Progenitor cell of endocrine pancreas (in vitro differentiated cells): ENCODE data around the gene IL34. TPM values are rescaled to one million over a fixed set of nuclear protein-coding genes. Genes with fewer than 3 reads are reported as not detected.
"Not testable (repeated sequence)": the region's sequence is repeated elsewhere in the genome, so short reads cannot be mapped to it uniquely, and the experiment has no call there.

ENCODE experiments used
- DNase-seq: peaks from one replicate; pipeline ENCODE4 v3.0.0; 2021; ENCODE audit warnings: low spot score; ENCODE audit not compliant: unreplicated experiment
- H3K27ac Mint-ChIP-seq: 2 replicates; pipeline ENCODE4 v1.8.0; 2021; ENCODE audit warnings: mild to moderate bottlenecking, moderate library complexity, mixed read lengths
- H3K27me3 Mint-ChIP-seq: 2 replicates; pipeline ENCODE4 v1.8.0; 2021; ENCODE audit warnings: mixed read lengths
- H3K36me3 Mint-ChIP-seq: 2 replicates; pipeline ENCODE4 v1.8.0; 2022; ENCODE audit warnings: mixed read lengths; ENCODE audit not compliant: insufficient read depth
- H3K4me1 Mint-ChIP-seq: 2 replicates; pipeline ENCODE4 v1.8.0; 2021; ENCODE audit warnings: low read depth, mixed read lengths
- H3K4me3 Mint-ChIP-seq: 2 replicates; pipeline ENCODE4 v1.8.0; 2021; ENCODE audit warnings: low read depth, mild to moderate bottlenecking, moderate library complexity, mixed read lengths
- H3K9me3 Mint-ChIP-seq: 2 replicates; pipeline ENCODE4 v1.8.0; 2021; ENCODE audit warnings: low read depth, mixed read lengths
- total RNA-seq: library from RNA; stranded (reverse); gene quantifications from 2 replicates; pipeline ENCODE4 v1.2.1, GENCODE V29; 2021
- TF ChIP-seq, protein P1 (sequence below): fragments of 200-600 bp; sonication (generic); IDR thresholded peaks from one replicate; pipeline ENCODE4 v1.5.0; 2021; ENCODE audit warnings: antibody characterized with exemption, mild to moderate bottlenecking; ENCODE audit not compliant: unreplicated experiment

The IL34 gene
- total RNA-seq, 1 donor from 2014 or later, result not detected

DNA sequence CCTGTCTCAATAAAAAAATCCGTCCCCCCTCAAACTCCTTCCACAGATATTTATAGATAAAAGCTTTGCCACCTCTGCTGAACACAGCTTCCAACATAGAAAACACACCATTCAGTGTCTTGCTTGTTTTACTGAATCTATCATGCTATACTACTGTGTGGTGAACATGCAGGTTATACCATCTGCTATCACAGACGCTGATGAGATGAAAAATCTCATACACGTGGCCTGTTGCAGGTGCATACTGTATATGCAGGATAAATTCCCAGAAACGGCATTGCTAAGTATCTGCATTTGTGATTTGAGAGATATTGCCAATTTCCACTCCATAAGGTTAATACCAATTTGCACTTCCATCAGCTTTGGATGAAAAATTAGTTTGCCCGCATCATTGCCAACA lies 30.4 kb upstream of the IL34 start:
- Mint-ChIP-seq H3K27ac (no peak overlapping the region), H3K4me1 (peaks cover 25% of the 10 kb centered on the region), H3K4me3 (no peak overlapping the region), H3K27me3 (peaks cover 32% of the 10 kb centered on the region), H3K36me3 (no peaks in the 10 kb centered on the region), H3K9me3 (no peaks in the 10 kb centered on the region)
- DNase-seq, result no peak
- TF ChIP-seq, protein P1, sequence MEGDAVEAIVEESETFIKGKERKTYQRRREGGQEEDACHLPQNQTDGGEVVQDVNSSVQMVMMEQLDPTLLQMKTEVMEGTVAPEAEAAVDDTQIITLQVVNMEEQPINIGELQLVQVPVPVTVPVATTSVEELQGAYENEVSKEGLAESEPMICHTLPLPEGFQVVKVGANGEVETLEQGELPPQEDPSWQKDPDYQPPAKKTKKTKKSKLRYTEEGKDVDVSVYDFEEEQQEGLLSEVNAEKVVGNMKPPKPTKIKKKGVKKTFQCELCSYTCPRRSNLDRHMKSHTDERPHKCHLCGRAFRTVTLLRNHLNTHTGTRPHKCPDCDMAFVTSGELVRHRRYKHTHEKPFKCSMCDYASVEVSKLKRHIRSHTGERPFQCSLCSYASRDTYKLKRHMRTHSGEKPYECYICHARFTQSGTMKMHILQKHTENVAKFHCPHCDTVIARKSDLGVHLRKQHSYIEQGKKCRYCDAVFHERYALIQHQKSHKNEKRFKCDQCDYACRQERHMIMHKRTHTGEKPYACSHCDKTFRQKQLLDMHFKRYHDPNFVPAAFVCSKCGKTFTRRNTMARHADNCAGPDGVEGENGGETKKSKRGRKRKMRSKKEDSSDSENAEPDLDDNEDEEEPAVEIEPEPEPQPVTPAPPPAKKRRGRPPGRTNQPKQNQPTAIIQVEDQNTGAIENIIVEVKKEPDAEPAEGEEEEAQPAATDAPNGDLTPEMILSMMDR, result no peak

DNA sequence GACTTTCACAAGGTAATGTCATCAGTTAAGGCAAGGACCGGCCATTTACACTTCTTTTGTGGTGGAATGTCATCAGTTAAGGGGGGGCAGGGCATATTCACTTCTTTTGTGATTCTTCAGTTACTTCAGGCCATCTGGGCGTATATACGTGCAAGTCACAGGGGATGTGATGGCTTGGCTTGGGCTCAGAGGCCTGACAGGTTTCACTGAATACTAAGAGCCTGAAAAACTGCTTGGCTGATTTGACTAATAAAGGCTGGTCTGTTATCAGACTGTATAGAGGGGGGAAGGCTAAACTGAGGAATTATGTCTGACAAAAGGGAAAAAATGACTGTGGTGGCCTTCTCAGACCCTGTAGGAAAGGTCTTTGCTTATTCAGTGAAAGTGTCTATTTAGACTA lies 24.5 kb upstream of the IL34 start:
- not testable (repeated sequence) for DNase-seq, H3K9me3 Mint-ChIP-seq, H3K27ac Mint-ChIP-seq, H3K4me3 Mint-ChIP-seq, H3K36me3 Mint-ChIP-seq
- H3K4me1 Mint-ChIP-seq, result peaks cover 12% of the 10 kb centered on the region
- peaks cover 79% of the 10 kb centered on the region for H3K27me3 Mint-ChIP-seq

DNA sequence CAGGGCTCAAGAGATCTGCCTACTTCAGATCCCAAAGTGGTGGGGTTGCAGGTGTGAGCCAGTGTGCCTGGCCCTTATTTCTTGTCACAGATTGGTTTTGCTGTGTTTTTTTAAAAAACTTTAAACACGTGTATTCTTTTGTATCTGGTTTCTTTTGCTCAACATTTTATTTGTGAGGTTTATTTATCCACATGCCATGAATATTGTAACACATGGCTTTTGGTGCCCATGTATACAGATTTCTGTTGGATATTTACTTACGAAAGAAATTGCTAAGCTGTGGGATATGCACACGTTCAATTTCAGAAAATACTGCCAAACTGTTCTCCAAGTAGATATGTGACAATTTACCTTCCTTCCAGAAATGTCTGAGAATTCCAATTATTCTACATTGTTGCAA lies 18.7 kb upstream of the IL34 start:
- Mint-ChIP-seq H3K27ac (no peak overlapping the region), H3K9me3 (peaks cover 9% of the 10 kb centered on the region), H3K27me3 (peaks cover 36% of the 10 kb centered on the region), H3K36me3 (no peaks in the 10 kb centered on the region), H3K4me1 (no peaks in the 10 kb centered on the region), H3K4me3 (no peak overlapping the region)
- no peak for DNase-seq
- TF ChIP-seq, protein P1, result no peak

DNA sequence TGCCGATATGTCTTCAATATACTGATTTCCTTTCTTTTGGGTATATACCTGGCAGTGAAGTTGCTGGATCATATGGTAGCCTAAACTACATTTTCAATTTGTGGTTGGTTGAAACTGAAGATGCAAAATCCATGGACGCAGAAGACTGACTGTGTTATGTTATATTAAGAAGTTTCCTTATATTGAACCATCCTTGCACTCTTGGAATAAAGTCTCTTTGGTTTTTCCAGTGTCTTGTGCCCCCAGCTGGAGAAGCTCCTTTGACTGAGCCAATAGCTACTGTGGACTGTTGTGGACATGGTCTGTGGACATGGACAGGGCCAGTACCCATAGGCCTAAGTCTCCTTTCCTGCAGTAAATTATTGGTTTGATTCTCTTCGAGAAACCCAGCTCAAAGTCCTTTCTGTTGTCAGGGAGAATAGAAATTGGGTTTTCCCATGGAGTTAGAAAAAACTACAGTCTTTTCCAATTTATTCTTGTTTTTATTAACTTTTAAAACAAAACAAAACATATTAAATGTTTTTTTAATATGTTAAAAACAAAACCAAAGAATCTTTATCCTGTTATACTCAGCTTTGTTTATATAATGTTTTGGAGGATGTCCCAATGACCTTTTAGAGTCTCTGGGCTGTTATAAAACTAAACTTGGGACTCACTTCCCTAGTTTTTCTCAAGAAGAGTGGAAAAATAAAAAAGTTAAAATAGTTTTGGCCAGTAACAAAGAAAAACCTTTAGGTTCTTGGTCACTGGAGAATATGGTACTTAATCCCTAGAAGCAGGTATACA lies 15.2 kb upstream of the IL34 start:
- Mint-ChIP-seq H3K27ac (no peak overlapping the region), H3K9me3 (peaks cover 9% of the 10 kb centered on the region), H3K36me3 (no peaks in the 10 kb centered on the region), H3K4me3 (no peak overlapping the region), H3K27me3 (peaks cover 3% of the 10 kb centered on the region), H3K4me1 (no peaks in the 10 kb centered on the region)
- TF ChIP-seq, protein P1, result no peak
- no peak for DNase-seq

DNA sequence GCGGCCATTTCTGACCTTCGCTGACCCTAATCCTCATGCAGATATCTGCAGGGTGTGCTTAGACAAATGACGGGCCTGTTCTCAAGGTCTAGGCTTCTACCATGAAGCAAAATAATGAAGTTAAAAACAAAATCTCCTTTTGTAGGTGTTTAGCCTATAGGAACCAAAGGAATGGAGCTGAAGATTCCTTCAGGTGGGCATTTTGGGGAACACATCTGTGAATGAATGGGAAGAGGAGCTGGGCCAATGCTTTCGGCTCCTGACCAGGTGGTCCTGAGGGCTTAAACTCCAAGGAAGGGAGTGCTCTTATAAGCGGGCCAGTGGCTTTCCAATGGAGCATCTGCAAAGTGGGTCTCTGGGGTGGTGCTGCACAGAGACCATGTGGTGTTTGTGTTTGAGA lies 14.1 kb upstream of the IL34 start:
- H3K27ac Mint-ChIP-seq, result no peak overlapping the region
- no peak for DNase-seq
- H3K4me1 Mint-ChIP-seq, result no peaks in the 10 kb centered on the region
- H3K36me3 Mint-ChIP-seq, result no peaks in the 10 kb centered on the region
- H3K9me3 Mint-ChIP-seq, result peaks cover 9% of the 10 kb centered on the region
- TF ChIP-seq, protein P1, result no peak
- no peak overlapping the region for H3K4me3 Mint-ChIP-seq
- H3K27me3 Mint-ChIP-seq, result peaks cover 3% of the 10 kb centered on the region

DNA sequence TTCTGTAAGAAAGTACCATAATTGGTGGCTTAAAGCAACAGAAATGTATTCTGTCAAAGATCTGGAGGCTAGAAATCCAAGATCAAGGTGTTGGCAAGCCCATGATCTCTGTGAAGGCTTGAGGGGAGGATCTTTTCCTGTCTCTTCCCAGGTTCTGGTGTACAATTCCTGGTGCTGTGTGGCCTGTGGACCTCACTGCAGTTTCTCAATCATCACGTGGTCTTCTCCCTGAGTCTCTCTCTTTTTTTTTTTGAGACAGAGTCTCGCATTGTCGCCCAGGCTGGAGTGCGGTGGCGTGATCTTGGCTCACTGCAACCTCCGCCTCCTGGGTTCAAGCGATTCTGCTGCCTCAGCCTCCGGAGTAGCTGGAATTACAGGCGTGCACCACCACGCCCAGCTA lies 12.7 kb upstream of the IL34 start:
- not testable (repeated sequence) for H3K27ac Mint-ChIP-seq, H3K4me1 Mint-ChIP-seq, H3K9me3 Mint-ChIP-seq, H3K27me3 Mint-ChIP-seq, H3K4me3 Mint-ChIP-seq, DNase-seq, H3K36me3 Mint-ChIP-seq
